PFSK-1 (cell line): ENCODE results near the gene LHX3.

Experiments
- FOXP2 ChIP-seq: optimal IDR thresholded peaks from 2 replicates; pipeline ENCODE3; 2011; ENCODE audit warnings: borderline replicate concordance, control low read depth, inconsistent platforms; ENCODE audit not compliant: insufficient read depth; ENCODE audit errors: extremely low read length, extremely low read depth
- POLR2AphosphoS5 ChIP-seq: IDR thresholded peaks from 2 replicates; pipeline ENCODE4 v1.6.1; 2012; ENCODE audit warnings: low read depth, mild to moderate bottlenecking, control low read depth, low read length, moderate library complexity
- SIN3A ChIP-seq: IDR thresholded peaks from 2 replicates; pipeline ENCODE4 v1.6.1; 2012; ENCODE audit warnings: mild to moderate bottlenecking, low read length, moderate library complexity, borderline replicate concordance; ENCODE audit not compliant: insufficient read depth
- TAF1 ChIP-seq: IDR thresholded peaks from 2 replicates; pipeline ENCODE4 v1.6.1; 2012; ENCODE audit warnings: low read length, control low read depth, borderline replicate concordance; ENCODE audit not compliant: insufficient read depth
- TF ChIP-seq, protein P1 (sequence below), 2 experiments: IDR thresholded peaks; 2 replicates each; pipeline versions ENCODE4 v1.6.1 to v1.8.0; 2011 to 2012; ENCODE audit warnings: low read depth in 2 of 2, low read length in 2 of 2, control low read depth in 1 of 2, inconsistent platforms in 1 of 2, mild to moderate bottlenecking in 1 of 2, moderate library complexity in 1 of 2; ENCODE audit not compliant: insufficient read depth in 1 of 2

The LHX3 gene

DNA sequence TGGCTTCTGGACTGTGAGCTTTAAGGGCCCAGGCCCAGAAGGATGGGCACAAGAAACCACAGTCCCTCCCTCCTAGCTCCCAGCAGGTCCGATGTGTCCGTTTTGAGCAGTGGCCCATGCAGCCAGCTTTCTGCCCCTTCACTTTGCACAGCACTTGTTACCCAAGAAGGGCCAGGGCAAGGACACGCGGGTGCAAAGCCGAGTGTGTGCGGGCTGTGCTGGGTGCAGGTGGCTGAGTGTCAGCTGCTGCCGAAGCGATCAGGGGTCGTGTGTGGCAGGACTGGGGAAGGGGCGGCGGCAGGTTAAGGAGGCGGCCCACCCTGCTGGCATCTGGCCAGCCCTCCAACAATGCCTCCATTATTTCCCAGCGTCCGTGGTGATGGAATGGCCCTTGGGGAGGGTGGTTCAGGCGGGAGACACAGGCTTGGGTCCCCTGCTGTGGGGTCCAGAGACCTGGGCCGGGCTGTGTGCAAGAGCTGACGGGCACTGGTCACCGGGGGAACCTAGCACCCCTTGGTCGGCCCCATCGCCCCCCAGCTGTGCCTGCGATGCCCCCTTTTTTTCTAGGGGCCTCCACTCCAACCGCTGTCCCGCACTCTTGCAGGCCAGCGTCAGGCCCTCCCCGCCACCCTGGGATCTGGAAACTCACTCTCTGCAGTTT, 653 bp downstream of the LHX3 start:
- TF ChIP-seq TAF1 = no peak
- TF ChIP-seq FOXP2 = no peak
- no peak for TF ChIP-seq SIN3A

DNA sequence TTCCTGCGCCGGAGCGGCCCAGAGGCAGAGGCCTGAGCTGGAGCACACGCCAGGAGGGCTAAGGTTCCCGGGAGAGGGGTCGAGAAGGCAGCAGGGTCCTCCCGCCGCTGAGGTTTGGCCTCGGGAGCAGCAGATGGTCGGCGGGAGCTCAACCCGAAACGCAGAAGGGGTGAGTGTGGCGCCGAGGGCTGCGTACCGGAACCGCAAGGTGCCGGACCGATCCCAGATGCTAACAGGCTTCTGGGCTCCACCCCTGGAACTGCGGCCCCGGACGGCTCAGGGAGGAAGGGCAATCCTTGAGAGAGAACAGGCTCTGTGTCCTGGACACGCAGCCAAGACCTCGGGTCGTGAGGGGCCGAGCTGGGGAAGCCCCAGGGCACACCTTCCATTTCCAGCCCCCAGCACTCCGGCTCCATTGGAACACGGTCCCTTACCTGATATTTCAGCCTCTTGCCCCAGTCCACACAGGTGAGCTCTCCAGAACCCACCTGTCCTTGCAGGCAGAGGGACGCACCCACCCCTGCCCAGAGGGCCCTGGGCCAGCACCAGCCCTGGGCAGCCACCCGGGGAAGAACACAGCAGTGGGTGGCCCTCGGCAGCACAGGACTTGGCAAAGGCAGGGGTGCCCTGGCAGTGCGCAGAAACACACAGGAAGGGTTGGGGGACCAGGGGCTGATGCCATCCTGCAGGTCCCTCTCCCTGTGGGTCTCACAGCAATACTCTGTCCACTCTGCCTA, 1.4 kb downstream of the LHX3 start:
- no peak for TF ChIP-seq FOXP2
- TF ChIP-seq, protein P1, sequence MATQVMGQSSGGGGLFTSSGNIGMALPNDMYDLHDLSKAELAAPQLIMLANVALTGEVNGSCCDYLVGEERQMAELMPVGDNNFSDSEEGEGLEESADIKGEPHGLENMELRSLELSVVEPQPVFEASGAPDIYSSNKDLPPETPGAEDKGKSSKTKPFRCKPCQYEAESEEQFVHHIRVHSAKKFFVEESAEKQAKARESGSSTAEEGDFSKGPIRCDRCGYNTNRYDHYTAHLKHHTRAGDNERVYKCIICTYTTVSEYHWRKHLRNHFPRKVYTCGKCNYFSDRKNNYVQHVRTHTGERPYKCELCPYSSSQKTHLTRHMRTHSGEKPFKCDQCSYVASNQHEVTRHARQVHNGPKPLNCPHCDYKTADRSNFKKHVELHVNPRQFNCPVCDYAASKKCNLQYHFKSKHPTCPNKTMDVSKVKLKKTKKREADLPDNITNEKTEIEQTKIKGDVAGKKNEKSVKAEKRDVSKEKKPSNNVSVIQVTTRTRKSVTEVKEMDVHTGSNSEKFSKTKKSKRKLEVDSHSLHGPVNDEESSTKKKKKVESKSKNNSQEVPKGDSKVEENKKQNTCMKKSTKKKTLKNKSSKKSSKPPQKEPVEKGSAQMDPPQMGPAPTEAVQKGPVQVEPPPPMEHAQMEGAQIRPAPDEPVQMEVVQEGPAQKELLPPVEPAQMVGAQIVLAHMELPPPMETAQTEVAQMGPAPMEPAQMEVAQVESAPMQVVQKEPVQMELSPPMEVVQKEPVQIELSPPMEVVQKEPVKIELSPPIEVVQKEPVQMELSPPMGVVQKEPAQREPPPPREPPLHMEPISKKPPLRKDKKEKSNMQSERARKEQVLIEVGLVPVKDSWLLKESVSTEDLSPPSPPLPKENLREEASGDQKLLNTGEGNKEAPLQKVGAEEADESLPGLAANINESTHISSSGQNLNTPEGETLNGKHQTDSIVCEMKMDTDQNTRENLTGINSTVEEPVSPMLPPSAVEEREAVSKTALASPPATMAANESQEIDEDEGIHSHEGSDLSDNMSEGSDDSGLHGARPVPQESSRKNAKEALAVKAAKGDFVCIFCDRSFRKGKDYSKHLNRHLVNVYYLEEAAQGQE (IDR thresholded peaks at IDR 0.05; ENCODE audit: insufficient read depth in 1 of 2, low read depth in 2 of 2, low read length in 2 of 2) = 0 out of 4 replicates have a peak, but pooled peaks of 1 of the 2 experiments have one; percentile 2

DNA sequence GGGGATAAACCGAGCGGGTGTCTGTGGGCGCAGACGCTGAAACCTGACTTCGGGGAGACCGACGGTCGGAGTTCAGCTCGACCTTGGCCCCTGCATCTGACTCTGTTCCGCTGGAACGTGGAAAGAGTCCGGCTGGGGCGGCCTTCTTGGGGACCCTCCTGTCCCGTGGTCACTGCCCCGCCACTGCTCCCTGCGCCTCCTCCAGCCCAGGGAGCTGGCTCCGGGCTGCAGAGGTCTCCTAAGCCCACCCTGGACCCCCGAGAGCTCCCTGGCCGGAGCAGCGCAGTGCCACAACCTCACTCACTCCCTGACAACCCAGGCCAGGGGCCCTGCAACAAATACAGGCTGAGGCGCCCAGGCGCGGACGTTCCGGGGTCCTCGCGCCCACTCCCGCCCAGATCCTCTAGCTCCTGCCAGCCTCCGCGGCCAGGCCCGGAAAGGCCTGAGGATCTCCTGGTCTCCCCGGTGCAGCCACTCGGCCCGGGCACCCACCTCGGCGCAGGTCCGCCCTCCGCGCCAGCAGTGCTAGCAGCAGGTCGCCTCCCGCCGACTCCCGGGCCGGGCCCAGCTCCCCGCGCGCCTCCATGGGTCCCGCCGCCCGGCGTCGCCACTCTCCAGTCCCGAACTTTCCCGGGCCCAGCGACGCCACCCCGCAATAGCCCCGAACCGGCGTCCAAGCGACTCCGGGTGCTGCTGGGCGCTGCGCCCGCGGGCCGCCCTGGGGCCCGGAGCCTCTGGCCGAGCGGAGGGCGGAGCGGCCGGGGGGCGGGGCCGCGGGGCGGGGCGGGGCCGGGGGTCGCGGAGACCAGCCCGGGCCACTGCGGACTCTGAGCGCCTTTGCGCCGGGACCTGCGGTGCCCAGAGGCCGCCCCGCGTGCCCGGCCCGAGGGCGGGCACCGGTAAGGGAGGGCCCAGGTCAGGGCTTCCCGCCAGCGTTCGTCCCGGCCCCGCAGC, 2.2 kb downstream of the LHX3 start:
- no peak for TF ChIP-seq TAF1
- TF ChIP-seq, protein P1 (IDR thresholded peaks at IDR 0.05; ENCODE audit: insufficient read depth in 1 of 2, low read depth in 2 of 2, low read length in 2 of 2) = 0 out of 4 replicates have a peak, but pooled peaks of 1 of the 2 experiments have one; percentile 5

DNA sequence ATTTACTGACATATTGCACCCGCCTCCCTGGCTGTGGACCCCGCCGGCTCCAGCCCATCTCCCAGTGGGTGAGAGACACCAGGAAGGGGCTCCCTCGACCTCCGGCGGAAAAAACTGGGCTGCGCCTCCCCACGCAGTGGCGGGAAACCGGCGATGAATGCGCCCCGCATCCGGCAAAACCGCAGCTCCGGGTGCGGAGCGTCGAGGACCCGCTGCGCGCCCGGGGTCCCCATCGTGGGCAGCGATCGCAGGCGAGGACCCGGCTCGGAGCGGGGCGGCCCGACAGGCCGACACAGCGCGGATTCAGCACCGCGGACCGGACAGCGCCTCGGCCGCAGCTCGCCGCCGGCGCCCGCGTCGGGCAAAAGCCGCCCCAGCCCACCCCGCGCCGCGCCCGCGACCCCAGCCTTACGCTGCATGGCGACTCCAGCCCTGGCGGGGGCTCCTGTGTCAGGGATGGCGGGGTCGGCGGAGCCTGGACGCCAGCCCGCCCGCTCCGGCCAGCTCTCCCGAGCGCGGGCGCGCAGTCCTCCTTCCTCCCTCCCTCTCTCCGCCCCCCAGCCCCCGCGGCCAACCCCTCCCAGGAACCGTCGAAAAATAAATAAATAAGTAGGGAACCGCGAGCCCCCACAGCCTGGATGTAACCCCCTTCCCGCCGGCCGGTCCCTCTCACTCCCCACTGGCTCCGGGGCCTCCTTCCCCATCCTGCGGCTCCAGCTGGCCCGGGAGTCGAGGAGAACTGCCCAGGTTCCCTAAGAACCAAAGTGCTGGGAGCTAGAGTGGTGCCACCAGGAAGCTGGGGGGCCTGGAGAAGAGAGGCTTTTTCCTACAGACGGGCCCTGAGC, 3.1 kb downstream of the LHX3 start:
- TF ChIP-seq TAF1 = no peak
- TF ChIP-seq, protein P1 (IDR thresholded peaks at IDR 0.05; ENCODE audit: insufficient read depth in 1 of 2, low read depth in 2 of 2, low read length in 2 of 2) = peak; percentile 87 to 92
- no peak for TF ChIP-seq SIN3A
- no peak for TF ChIP-seq POLR2AphosphoS5

DNA sequence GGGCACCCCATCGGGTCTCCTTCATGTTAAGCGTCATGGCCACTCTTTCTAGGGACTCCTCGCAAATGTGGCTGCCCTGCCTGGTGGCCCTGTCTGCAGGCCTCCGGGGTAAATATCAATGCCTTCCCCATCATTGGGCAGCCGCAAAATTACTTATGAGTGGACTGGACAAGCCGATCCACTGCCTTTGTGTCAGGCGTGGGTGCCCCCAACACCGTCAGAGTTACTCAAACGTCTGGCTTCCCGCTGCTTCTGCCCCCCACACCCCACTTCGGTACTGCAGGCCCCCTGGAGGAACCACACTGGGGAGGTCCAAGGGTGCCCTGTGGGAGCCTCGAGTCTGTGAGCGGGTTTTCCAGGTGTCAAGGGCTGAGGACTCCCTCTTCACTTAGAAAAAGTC, 3.8 kb downstream of the LHX3 start:
- no peak for TF ChIP-seq SIN3A
- TF ChIP-seq TAF1 = no peak
- TF ChIP-seq POLR2AphosphoS5 = no peak
- TF ChIP-seq, protein P1 (IDR thresholded peaks at IDR 0.05; ENCODE audit: insufficient read depth in 1 of 2, low read depth in 2 of 2, low read length in 2 of 2) = no peak
- TF ChIP-seq FOXP2 = no peak
